NOMO-1 (cell line): ENCODE results near the gene FBXW12.

Experiments used
- DNase-seq, 2 experiments: peaks; one replicate each; lab custom pipeline; 2025; ENCODE audit not compliant: unreplicated experiment in 2 of 2; lab: John Stamatoyannopoulos, UW

The FBXW12 gene

DNA sequence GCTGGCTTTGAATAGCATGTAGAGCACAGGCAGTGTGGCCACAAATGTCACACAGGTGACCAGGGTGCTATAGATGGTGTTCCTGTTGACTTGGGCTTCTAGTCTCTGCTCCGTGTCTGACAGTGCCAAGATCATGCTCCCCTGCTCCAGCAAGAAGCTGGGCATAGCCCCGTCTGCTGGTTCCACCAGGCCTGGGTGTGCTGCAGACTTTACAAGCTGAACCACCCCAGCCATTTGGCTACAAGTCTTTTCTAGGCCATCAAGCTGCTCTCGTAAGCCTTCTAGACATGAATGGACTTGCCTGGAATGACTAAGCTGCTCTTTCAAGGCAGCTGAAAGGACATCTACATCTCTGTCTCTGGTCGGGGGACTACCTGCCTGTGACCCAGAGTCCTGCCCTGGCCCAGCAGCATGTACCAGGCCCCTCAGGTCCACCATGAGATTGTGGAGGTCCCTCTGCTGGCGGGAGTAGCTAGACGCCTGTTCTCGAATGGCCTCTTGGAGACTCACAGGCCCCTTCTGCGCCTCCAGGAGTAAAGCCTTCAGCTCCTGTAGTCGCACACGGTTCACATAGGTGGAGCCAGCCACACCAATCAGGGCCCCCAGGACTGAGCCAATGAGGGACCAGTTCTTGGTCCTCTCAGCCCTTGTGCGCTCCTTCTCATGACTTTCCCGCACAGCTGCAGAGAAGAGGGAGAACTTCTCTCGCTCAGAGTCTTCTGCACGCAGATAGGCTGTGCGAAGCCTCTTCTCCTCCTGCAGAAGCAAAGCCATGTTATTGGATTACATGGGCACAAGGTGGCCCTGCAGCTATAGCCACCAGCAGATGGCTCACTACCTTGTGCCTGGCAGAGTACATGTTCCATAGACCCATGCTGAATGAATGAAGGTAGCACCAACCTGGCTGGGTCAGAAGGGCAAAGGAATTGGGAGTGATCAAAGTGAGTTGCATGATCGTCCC lies 60.7 kb downstream of the FBXW12 start:
- DNase-seq = no peak

DNA sequence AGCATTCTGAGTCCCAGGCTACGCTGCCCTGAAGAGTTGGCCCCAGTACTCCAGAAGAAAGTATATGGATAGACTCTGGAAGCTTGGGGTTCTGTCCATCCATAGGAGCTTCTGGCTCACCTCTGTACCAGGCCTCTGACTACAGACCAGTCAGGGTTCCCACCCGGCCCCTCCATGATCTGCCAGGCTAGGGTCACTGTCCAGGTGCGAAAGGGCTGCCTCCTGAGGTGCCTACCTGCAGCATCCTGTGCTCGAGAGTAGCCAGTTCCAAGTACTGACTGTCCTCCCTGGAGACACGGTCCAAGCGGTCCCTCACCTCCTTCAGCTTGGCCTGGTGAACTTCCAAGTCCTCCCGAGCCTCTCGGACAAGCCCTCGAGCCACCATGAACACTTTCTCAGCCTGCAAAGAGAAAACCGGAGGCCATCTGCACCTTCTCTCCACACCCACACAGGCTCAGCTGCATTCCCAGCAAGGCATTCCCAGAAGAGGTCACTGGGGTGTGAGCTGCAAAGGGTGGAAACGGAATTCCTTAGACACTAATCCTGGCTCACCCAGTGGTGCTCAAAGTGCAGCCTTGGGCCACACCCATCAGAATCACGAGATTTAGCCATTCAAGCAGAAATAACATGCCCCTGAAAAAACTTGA lies 61.6 kb downstream of the FBXW12 start:
- no peak for DNase-seq

DNA sequence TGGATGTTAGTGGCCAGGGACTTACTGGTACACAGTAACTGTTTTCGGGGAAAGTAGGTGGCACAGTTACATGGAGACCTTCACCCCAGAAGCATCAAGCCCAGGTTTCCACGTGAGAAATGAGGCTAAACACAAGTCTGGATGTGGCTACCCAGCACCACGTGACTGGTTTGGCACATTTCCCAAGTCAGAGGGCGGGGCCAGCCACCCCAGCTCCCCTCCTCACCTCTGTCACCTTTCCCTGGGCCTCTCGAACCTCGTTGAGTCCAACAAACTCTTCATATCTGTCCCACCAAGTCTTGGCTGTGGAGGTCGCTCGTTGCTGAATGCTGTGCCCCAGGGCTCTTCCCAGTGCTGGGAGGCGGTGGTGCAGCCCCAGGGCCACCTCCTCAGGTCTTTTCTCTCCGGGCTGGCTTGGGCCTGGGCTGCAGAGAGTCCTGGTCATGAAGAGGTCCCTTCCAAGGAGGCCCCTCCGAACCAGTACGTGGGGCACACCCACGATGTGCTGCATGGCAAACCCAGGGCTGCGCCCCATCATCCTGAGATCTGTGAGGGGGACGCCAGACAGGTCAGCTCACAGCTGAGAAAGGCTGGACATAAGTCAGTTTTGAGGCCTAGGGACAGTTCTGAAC lies 62.7 kb downstream of the FBXW12 start:
- no peak for DNase-seq

DNA sequence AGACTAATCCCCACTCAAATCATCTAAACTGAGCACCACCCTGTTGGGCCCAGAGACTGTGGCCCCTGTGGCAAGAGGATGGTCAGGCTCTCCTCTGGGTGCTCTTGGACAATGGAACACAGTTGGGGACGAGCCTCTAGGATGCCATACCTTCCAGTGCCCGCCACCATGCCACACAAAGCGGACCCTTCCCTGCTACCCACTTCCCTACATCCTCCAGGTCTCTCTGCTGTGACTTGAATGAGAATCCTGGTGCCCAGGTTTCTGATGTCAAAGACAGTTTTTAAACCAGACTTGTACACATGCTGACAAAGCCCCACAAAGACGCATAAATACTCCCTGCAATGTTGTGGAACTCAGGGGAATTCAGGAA lies 63.2 kb downstream of the FBXW12 start:
- DNase-seq = no peak

DNA sequence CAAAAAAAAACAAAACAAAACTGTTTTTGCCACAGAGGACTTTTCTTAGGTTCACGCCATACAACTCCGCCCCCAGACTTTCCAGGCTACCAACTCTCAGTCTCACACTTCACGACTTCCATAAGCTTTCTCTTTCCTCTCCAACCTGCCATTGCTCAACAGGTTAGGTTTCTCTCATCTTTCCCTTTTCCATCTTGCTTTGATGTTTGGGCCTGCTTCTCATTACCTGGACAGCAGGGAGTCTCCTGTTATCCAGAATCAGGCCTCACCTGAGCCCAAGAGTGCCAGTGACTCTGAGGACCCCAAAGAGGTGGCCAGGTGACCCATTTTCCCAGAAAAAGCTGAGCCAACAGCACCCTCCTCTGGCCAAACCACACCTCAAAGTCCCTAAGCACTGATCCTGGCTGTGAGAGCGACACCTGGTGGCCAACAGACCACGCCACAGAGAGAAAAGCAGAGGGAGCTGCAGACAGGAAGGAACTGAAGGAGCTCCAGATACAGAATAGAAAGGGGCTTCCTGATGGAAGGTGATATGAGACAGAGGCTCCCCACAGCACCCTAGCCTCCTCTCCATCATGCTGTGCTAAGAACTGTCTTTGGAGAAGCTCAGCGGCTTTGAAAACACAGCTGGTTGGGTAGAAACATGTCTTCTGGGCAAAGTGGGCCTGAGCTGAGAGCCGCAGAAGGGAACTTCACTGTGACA lies 63.9 kb downstream of the FBXW12 start:
- DNase-seq = peak; percentile 63 to 79

DNA sequence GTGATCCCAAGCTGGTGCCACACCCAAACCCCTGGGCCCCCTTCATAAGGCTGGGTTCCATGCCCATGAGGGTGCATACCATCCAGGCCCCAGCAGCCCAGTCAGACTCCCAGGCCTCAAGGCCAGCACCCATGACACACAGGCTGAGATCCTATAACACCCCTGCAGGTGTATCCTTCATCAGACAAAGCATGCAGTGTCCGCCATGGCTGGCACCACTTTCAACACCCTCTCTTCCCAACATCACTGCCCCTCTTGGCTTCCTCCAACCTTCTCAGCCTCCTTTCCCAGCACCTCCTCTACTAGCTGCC lies 64.4 kb downstream of the FBXW12 start:
- no peak for DNase-seq

DNA sequence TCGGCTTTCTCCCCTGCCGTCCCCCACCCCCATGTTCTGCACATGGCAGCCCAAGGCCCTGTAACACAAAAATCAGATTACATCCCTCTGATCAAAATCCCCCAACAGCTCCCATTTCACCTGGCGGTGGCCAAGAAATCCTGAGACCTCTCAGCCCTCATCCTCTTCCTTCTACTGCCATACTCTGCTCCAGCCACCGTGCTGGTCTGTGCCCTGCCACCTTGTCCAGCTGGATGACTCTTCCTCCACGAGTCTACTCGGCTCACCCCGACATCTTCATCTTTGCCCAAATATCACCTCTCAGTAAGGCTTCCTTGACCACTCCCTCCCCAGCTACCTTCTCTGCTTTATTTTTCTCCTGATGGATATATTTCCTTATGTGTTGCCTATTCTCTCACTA lies 64.8 kb downstream of the FBXW12 start:
- DNase-seq = no peak

DNA sequence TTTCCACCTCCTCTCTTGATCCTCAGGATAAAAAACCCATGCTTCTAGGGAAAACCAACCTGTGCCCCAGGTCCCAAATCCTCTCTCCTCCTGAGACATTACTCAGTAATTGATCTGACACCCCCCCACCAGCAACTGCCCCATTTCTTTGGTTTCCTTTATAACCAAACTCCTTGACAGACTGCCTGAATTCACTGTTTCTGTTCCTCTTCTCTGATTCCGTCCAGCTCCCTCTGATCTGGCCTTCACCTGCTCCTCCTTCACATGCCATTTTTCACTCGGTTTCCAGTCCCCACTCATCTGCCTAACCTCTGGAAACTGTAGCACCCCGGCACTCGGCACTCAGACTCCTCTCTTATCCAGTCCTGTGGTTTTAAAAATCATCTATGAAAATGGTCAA lies 65.8 kb downstream of the FBXW12 start:
- peak in 1 of 2 experiments; percentile 57 for DNase-seq

DNA sequence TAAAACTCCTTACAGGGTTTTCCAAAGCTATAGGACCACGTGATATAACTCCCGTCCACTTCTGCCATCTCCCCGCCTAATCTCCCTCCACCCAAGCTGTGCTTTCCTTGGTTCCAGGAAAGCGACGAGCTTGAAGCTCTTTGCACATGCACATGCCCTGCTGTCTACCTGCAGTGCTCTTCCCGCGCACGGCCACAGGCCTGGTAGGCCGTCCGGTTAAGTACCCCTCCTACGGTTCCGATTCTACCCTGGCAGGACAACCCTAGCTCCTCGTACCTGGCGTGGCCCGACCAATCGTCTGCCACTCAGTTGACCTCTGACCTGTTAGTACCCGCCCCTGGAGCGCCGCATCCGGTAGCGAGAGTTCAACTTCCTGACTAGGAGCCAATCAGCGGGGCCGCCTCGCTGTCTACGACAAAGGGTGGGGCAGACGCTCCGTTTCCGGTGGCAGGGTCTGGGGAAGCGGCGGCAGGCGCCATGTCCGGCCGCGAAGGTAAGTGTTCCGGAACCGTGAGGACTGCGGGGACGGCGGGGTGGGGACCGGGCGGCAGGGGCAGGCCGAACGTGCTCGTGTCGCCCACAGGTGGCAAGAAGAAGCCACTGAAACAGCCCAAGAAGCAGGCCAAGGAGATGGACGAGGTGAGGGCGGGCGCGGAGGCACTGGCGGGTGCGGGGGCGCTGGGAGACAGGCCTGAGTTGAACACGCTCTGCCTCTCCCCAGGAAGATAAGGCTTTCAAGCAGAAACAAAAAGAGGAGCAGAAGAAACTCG lies 68.0 kb downstream of the FBXW12 start, which contains the start of the genes CCDC51 and TMA7:
CCDC51 (minus strand) TSS at position 300 of the 770 bp plus-strand sequence. CDS start 4,991 bp downstream, outside the sequence.
TMA7 (plus strand) TSS at position 438 of the 770 bp plus-strand sequence; CDS start at position 478, 40 bp downstream.
- peak; percentile 95 to 98 for DNase-seq

DNA sequence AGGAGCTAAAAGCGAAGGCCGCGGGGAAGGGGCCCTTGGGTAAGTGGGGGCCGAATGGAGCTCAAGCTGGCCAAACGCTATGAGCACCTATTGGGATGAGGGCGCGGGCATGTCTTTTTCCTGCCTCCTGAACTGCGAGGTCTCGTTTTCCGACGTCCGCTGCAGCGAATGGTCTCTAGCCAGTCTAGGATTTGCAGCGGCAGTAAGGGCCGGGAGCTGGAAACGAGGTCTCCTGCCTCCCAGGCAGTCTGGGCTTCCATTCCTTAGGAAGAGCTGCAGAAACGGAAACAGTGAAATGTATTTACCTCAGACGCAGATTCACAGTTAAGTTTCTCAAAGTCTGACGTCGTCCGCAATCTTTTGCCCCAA lies 68.6 kb downstream of the FBXW12 start:
- no peak for DNase-seq

DNA sequence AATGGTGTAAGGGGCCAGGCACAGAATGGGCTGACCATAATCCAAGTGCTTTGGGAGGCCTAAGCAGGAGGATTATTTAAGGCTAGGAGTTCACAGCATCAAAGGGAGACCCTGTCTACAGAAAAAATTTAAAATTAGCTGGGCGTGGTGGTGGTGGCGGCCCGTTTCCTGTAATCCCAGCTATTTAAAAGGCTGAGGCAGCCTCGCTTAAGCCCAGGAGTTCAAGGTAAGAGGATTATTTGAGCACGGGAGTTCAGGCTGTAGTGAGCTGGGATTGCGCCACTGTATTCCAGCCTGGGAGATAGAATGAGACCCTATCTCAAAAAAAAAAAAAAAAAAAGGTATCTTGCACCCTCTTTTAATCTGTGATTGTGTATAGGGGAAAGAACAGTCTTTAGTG lies 69.9 kb downstream of the FBXW12 start:
- DNase-seq = no peak
